Adipose tissue (tissue), 3 donors: ENCODE results near the gene SEPSECS. TPM values are rescaled to one million over a fixed set of nuclear protein-coding genes. Genes with fewer than 3 reads are reported as not detected.

ENCODE experiments used
- H3K27ac ChIP-seq: one replicate; pipeline ENCODE4 v1.5.1; 2013; ENCODE audit warnings: low read depth, low read length
- WGBS, 3 donors: extraction: QIAGEN DNeasy Blood & Tissue Kit; methylation state at CpG; one replicate each; pipeline ENCODE4 v1.1.7; 2013; 5-methylcytosine and 5-hydroxymethylcytosine counted together
- polyA plus RNA-seq, 3 donors: library from polyadenylated mRNA; stranded (reverse); fragments of 200-250 nt; gene quantifications; one replicate each; pipeline ENCODE4 v1.2.3, GENCODE V29; 2013
- donor health status: healthy with polysubstance abuse.
- donor health status: Bipolar disorder and iron deficiency.
- donor health status: healthy.

The SEPSECS gene
- polyA plus RNA-seq, 3 donors, result 2.8 to 5.1 (median 3.6) TPM

- WGBS, 3 donors, result 3 to 17% (median 8%) methylated on average over 16 of the region's 16 CpGs
- H3K27ac ChIP-seq, result peak overlapping the region; percentile 34
Observed at GRCh38 chr4:25160714-25161592, 704 bp upstream of the SEPSECS start.

GRCh38 chr4:25158817-25159216 is 1.4 kb downstream of the SEPSECS start:
- no peak overlapping the region for H3K27ac ChIP-seq
- 82 to 84% (median 83%) methylated on average over 7 of the region's 7 CpGs for WGBS, 3 donors

GRCh38 chr4:25157081-25157480 is 3.2 kb downstream of the SEPSECS start:
- WGBS, 3 donors, result 71 to 86% (median 73%) methylated on average over 1 of the region's 1 CpG
- no peak overlapping the region for H3K27ac ChIP-seq

GRCh38 chr4:25155947-25156346 is 4.3 kb downstream of the SEPSECS start:
- no peak overlapping the region for H3K27ac ChIP-seq
- WGBS, 3 donors, result 90 to 95% (median 93%) methylated on average over 5 of the region's 5 CpGs

- 23 to 93% (median 88%) methylated on average over 4 of the region's 4 CpGs for WGBS, 3 donors
- H3K27ac ChIP-seq, result no peak overlapping the region
Observed at GRCh38 chr4:25154594-25155265, 5.5 kb downstream of the SEPSECS start.

- WGBS, 3 donors, result 37 to 68% (median 56%) methylated on average over 1 of the region's 1 CpG
- no peak overlapping the region for H3K27ac ChIP-seq
Observed at GRCh38 chr4:25146076-25146475, 14.2 kb downstream of the SEPSECS start.

- 10 to 16% (median 14%) methylated on average over 1 of the region's 1 CpG for WGBS, 3 donors
- no peak overlapping the region for H3K27ac ChIP-seq
Observed at GRCh38 chr4:25144870-25145481, 15.3 kb downstream of the SEPSECS start.

GRCh38 chr4:25142468-25142867 is 17.8 kb downstream of the SEPSECS start:
- 58 to 98% (median 94%) methylated on average over 4 of the region's 4 CpGs for WGBS, 3 donors
- no peak overlapping the region for H3K27ac ChIP-seq

- H3K27ac ChIP-seq, result no peak overlapping the region
- WGBS, 3 donors, result 91 to 95% (median 92%) methylated on average over 4 of the region's 4 CpGs
Observed at GRCh38 chr4:25141592-25141991, 18.7 kb downstream of the SEPSECS start.

GRCh38 chr4:25133132-25133531 is 27.1 kb downstream of the SEPSECS start:
- no peak overlapping the region for H3K27ac ChIP-seq

GRCh38 chr4:25131926-25132325 is 28.3 kb downstream of the SEPSECS start:
- no peak overlapping the region for H3K27ac ChIP-seq

GRCh38 chr4:25131381-25131780 is 28.9 kb downstream of the SEPSECS start:
- 91 to 98% (median 97%) methylated on average over 2 of the region's 2 CpGs for WGBS, 3 donors
- H3K27ac ChIP-seq, result no peak overlapping the region

GRCh38 chr4:25129917-25130316 is 30.3 kb downstream of the SEPSECS start:
- WGBS, 3 donors, result 95 to 100% (median 100%) methylated on average over 1 of the region's 1 CpG
- no peak overlapping the region for H3K27ac ChIP-seq

- no peak overlapping the region for H3K27ac ChIP-seq
Observed at GRCh38 chr4:25128671-25129070, 31.6 kb downstream of the SEPSECS start.

GRCh38 chr4:25123236-25123635 is 37.0 kb downstream of the SEPSECS start:
- 84 to 92% (median 89%) methylated on average over 3 of the region's 3 CpGs for WGBS, 3 donors

GRCh38 chr4:25120146-25120940 is 39.9 kb downstream of the SEPSECS start:
- WGBS, 3 donors, result 80 to 88% (median 84%) methylated on average over 3 of the region's 3 CpGs
- no peak overlapping the region for H3K27ac ChIP-seq

More at GRCh38 chr4:25123236-25123635, 37.0 kb downstream of the SEPSECS start:
- H3K27ac ChIP-seq, result no peak overlapping the region

GRCh38 chr4:25117716-25118472 is 42.4 kb downstream of the SEPSECS start:
- WGBS, 3 donors, result 76 to 94% (median 94%) methylated on average over 6 of the region's 6 CpGs
- H3K27ac ChIP-seq, result no peak overlapping the region

GRCh38 chr4:25117274-25117673 is 43.0 kb downstream of the SEPSECS start:
- no peak overlapping the region for H3K27ac ChIP-seq
- WGBS, 3 donors, result 51 to 99% (median 91%) methylated on average over 4 of the region's 4 CpGs
